WI38 (cell line): ENCODE measurements around the gene TBC1D8.
A peak's percentile ranks its signal among the peaks of the same experiment; 100 is the strongest.

Source experiments
- H3K4me3 ChIP-seq: 2 replicates; pipeline ENCODE4 v1.5.1; 2011; ENCODE audit warnings: low read depth, mild to moderate bottlenecking, control low read depth, low read length
- CTCF ChIP-seq: IDR thresholded peaks from 2 replicates; pipeline ENCODE4 v1.5.1; 2012; ENCODE audit warnings: low read depth, mild to moderate bottlenecking, control low read depth, low read length

TBC1D8 gene

DNA sequence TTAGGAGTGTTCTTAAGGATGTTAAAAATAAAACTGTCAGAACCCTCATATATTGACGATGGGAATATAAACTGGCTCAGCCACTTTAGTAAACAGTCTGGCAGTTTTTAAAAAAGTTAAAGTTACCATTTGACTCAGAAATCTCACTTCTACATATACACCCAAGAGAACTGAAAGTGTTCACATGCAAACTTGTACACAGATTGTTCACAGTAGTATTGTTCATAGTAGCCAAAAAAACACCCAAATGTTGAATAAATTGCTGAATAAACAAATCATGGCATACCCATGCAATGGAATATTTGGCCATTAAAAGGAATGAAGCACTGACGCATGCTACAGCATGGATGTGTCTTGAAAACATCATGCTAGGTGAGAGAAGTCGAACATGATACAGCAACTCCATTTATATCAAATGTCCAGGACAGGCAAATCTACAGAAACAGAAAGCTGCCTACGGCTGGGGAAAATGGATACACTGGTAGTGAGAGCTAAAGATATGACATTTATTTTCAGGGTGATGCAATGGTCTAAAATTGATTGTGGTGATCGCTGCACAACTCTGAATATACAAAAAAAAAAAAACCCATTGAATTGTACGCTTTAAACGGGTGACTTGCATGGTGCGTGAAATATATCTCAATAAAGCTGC is 139.0 kb downstream of the TBC1D8 start:
- H3K4me3 ChIP-seq: no peak overlapping the region
- TF ChIP-seq CTCF: no peak

DNA sequence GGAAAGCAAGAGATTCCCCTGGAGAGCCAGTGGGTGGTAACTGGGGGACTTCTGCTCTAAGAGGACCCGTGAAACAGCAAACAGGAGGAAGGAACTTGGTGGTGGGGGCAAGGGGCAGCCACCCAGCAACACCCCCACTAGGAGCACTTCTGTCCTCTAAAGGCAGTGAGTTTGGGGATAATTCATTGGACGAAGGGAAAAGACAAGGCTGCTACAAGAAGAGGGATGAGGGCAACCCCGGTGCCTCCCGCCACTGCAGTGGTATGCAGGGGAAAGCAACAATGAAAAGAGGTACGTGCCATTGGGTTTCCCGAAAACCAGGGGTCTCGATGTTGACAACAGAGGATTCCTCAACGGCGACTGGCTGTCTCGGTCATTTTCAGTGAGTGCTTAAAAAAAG is 140.0 kb downstream of the TBC1D8 start:
- no peak for TF ChIP-seq CTCF
- no peak overlapping the region for H3K4me3 ChIP-seq

DNA sequence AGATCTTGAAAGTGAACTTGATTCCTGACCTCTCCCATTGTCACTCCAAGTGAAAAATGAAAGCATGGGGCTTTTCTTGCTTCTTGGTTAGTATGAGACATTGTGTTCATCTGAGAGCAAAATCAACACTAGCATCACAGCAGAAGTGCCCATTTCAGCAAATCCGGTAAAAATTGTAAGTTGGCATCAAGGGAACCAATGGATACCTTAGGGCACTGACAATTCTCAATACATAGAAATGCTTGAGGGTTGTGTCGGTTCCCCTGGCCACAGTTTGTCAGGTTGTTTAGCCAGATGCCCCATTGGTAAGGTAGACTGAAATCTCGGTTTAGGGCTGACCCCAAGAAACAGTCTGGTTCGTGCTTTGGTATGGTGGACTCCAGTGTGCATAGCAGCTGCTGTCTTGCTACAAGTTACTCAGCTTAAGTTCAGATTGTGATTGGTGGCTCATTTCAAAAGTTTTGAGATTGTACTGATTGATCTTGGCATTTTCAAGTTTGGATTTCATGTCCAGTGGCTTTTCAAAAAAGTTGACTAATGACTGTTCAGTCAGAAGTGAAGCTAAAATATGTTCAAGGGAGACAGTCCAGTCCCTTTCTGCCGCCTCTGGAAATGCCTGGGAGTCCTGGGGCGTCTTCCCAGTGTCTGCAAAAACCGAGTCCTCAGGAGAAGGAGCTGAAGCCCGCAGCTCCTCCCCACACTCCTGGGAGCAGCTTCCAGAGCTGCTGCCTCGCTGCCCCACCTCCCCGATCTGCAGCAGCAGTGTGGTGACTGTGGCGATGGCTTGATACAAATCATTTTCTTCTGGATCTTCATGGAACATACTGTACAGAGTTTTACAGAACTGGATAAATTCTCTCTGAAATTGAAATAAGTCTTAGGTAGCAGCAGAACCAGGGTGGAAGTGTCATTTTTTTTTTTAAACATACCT is 143.5 kb downstream of the TBC1D8 start:
- H3K4me3 ChIP-seq: no peak overlapping the region
- no peak for TF ChIP-seq CTCF

DNA sequence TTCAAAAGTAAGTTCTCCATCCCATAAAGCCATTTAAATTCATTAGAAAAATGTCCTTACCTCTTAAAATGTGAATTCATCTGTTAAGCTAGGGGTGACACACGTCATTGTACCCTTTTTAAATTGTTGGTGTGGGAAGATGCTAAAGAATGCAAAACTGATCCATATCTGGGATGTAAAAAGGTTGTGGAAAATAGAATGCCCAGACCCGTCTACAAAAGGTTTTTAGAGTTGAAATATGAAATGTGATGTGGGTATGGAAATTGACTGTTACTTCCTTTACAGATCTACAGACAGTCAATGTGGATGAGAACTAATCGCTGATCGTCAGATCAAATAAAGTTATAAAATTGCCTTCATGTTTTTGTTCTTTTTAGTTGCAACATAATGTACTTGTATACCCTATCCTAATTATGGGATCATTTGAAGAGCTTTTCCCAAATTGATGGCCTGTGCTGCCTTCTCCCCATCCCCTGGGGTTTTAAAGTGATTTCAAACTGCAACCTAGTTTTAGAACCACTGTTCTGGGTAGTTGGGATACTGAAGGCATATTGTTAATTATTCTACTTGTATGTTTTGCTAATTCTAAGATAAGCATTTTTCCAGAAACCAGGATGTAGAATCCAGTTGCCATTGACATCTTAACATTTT is 145.0 kb downstream of the TBC1D8 start:
- TF ChIP-seq CTCF: no peak
- no peak overlapping the region for H3K4me3 ChIP-seq

DNA sequence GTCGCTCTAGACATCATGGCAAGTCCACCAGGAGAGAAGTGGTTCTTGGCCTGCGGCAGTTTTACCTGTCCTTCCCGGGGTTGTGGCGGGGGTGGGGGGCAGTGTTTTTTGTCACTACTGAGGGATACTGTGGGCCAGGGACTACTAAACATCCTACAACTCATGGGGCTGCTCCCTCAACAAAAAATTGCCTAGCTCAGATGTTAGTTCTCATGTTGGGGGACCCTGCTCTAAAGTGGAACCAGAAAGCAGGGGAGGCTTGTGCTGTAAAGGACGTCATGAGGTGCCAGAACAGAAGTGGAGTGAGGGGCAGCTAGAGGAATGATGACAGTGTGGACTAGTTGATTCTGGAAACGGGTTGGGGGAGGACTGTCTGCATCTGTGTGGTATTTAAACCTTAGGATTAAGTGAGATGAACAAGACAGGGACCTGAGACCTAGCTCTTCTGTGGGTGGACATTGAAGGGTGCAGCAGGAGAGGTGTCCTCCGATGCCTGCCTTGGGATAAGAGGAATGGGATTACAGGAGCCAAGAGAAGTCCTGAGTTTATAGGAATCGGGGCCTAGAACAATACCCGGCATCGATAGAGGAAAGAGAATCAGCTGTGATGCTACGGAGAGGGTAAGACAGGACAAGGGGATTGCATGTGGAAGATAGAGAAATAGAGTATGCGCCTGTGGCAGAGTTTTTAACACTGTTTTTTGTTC is 146.4 kb downstream of the TBC1D8 start:
- no peak overlapping the region for H3K4me3 ChIP-seq
- no peak for TF ChIP-seq CTCF

DNA sequence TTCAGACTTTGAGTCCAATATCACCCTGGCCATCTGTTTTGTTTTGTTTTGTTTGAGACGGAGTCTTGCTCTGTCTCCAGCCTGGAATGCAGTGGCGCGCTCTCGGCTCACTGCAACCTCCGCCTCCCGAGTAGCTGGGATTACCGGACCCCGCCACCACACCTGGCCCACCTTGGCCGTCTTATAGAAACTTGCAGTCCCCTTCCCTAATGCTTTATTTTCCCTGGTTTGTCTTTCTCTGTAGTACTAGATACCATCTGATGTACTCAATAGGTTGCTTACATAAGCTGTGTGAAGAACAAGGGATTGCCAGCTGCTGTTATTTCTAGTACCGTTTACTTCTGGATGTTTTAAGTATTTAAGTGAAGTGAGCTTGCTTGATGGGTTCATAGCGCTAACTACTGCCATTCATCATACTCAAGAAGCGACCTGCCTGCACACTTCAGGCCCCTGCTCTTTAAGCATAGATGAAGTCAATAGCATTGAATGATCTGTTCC is 147.9 kb downstream of the TBC1D8 start:
- H3K4me3 ChIP-seq: peak overlapping the region; percentile 98
- TF ChIP-seq CTCF: no peak
